DMS 273 (cell line): ENCODE measurements around the gene ZNF679.
"Not testable (repeated sequence)": the region's sequence is repeated elsewhere in the genome, so short reads cannot be mapped to it uniquely, and the experiment has no call there.

Experiments used
- DNase-seq: peaks from one replicate; lab custom pipeline; 2025; ENCODE audit not compliant: unreplicated experiment; lab: John Stamatoyannopoulos, UW

ZNF679 gene

GRCh38 chr7:64228174-64228573 lies at the start of gene ZNF679:
Gene ZNF679, plus strand, starts transcription at chr7:64228474. Its CDS starts 20,644 bp downstream, at chr7:64249118.
- DNase-seq = not testable (repeated sequence)

GRCh38 chr7:64180989-64181388 lies 47.3 kb upstream of the ZNF679 start:
- DNase-seq = peak; percentile 64

GRCh38 chr7:64181586-64181985 lies 46.7 kb upstream of the ZNF679 start:
- no peak for DNase-seq

- no peak for DNase-seq
Measured at GRCh38 chr7:64182036-64182790, 46.1 kb upstream of the ZNF679 start.

GRCh38 chr7:64183126-64183742 lies 45.0 kb upstream of the ZNF679 start:
- DNase-seq = peak; percentile 75

- no peak for DNase-seq
Measured at GRCh38 chr7:64183827-64184372, 44.4 kb upstream of the ZNF679 start.

GRCh38 chr7:64184376-64184775 lies 43.9 kb upstream of the ZNF679 start:
- DNase-seq = no peak

GRCh38 chr7:64187408-64187807 lies 40.9 kb upstream of the ZNF679 start:
- DNase-seq = no peak

- no peak for DNase-seq
Measured at GRCh38 chr7:64192148-64192704, 36.0 kb upstream of the ZNF679 start.

GRCh38 chr7:64192775-64193174 lies 35.5 kb upstream of the ZNF679 start:
- DNase-seq = no peak

- DNase-seq = no peak
Measured at GRCh38 chr7:64206903-64207302, 21.4 kb upstream of the ZNF679 start, which contains the start of gene ZNF735. Gene ZNF735, plus strand, starts transcription at chr7:64207203. Its CDS starts 0 bp downstream, at chr7:64207203.

- DNase-seq = not testable (repeated sequence)
Measured at GRCh38 chr7:64219710-64220298, 8.5 kb upstream of the ZNF679 start.

- no peak for DNase-seq
Measured at GRCh38 chr7:64223366-64223765, 4.9 kb upstream of the ZNF679 start.

GRCh38 chr7:64266341-64266919 lies 38.2 kb downstream of the ZNF679 start:
- DNase-seq = no peak

GRCh38 chr7:64277630-64278029 lies 49.4 kb downstream of the ZNF679 start:
- DNase-seq = no peak

GRCh38 chr7:64294701-64295420 lies 66.6 kb downstream of the ZNF679 start:
- DNase-seq = no peak

- DNase-seq = not testable (repeated sequence)
Measured at GRCh38 chr7:64297418-64297817, 69.1 kb downstream of the ZNF679 start.

- DNase-seq = no peak
Measured at GRCh38 chr7:64300641-64301405, 72.5 kb downstream of the ZNF679 start.

GRCh38 chr7:64307254-64308015 lies 79.2 kb downstream of the ZNF679 start:
- peak; percentile 98 for DNase-seq
